Activated effector memory CD4-positive, alpha-beta T cell treated with Interleukin-2 at 50 U/mL for 16 hours (primary cell): ENCODE results near the gene PPM1F.
"Not testable (repeated sequence)": the region's sequence is repeated elsewhere in the genome, so short reads cannot be mapped to it uniquely, and the experiment has no call there.

Source experiments
- DNase-seq: peaks from one replicate; pipeline ENCODE4 v3.0.0-alpha.2; 2020

PPM1F gene

GRCh38 chr22:21917959-21918261, 34.7 kb downstream of the PPM1F start:
- DNase-seq = no peak

GRCh38 chr22:21917181-21917958, 35.3 kb downstream of the PPM1F start:
- DNase-seq = no peak

DNA sequence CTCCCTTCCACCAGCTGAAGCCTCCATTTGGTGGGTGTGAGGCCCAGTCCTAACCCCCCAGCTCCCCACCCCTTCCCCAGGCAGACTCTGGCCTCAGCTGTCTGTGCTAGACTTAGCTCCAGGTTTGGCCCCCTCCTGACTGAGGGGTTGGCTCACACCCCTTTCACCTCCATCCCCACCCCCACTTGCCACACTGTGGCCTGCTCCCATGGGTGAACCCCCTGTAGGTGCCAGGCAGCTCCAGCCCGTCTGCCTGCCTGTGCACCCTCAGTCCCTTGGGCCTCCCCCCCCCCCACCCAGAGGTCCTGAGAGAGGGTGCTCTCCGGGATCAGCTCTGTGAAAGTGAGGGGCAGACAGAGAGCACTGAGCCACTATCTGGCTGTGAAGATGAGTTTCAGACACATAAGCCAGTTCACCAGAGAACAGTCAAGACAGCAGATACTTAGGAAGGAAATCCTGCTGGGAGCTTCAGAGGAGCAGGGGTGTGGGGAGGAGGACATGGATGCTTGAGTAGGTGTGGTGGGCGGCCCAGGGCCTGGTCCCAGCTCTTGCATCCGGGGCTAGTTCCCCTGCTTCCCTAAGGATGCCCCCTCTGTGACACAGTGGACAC, 36.2 kb downstream of the PPM1F start:
- DNase-seq = no peak

GRCh38 chr22:21915624-21916308, 36.9 kb downstream of the PPM1F start:
- no peak for DNase-seq

DNA sequence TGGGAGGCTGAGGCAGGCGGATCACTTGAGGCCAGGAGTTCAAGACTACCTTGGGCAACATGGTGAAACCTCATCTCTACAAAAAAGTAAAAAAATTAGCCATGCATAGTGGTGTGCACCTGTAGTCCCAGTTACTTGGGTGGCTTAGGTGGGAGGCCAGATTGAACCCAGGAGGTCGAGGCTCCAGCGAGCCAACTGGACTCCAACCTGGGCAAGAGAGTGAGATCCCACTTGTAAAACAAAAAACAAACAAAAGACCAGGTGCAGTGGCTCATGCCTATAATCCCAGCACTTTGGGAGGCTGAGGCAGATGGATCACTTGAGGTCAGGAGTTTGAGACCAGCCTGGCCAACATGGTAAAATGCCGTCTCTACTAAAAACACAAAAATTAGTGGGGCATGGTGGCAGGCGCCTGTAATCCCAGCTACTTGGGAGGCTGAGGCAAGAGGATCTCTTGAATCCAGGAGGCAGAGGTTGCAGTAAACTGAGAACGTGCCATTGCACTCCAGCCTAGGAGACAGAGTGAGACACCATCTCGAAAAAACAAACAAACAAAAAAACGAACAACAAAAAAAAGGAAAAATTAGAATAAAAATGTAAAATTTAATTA, 38.5 kb downstream of the PPM1F start:
- DNase-seq = not testable (repeated sequence)

- not testable (repeated sequence) for DNase-seq
Measured at GRCh38 chr22:21910367-21910766, 42.3 kb downstream of the PPM1F start.

DNA sequence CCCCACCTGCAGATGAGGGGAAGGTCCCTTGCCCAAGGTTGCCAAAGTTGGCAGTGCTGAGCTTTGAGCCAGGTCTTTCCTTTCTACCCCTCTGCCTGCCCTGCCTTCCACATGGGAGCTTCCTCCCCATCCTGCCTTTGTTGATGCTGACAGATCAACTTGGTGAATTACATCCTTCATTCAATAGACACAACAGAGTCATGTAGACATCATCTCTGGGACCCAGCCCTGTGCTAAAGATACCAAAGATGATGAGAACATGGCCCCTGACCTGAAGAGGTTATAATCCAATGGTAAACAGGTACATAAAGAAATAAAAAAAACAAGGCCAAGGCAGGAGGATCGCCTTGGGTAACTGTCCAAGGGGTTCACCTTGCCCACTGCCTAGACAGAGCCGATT, 42.8 kb downstream of the PPM1F start:
- DNase-seq = no peak

- DNase-seq = no peak
Measured at GRCh38 chr22:21907638-21908522, 44.8 kb downstream of the PPM1F start.

GRCh38 chr22:21905234-21905633, 47.4 kb downstream of the PPM1F start:
- DNase-seq = not testable (repeated sequence)

GRCh38 chr22:21904250-21904789, 48.3 kb downstream of the PPM1F start:
- no peak for DNase-seq

GRCh38 chr22:21903283-21903682, 49.4 kb downstream of the PPM1F start:
- no peak for DNase-seq

GRCh38 chr22:21902296-21903087, 50.2 kb downstream of the PPM1F start:
- no peak for DNase-seq

DNA sequence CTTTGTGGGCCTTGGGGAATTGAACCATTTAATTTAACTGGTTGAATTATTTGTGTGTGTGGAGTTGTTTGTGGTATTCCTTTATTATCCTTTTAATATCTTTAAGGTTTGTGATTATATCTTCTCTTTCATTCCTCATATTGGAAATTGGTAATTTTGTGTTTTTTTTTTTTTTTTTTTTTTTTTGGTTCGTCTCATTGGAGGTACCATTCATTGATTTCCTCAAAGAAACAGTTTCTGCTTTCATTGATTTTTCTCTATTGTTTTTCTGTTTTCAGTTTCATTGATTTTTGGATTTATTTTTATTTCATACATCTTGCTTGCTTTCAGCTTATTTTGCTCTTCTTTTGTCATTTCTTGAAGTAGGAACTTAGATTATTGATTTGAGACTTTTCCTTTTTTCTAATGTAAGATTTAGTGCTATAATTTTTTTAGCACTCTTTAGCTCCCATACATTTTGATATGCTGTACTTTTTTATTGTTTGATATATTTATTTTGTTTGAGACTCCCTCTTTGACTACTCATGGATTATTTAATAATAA, 54.2 kb downstream of the PPM1F start:
- no peak for DNase-seq

GRCh38 chr22:21896951-21897513, 55.6 kb downstream of the PPM1F start:
- no peak for DNase-seq

- not testable (repeated sequence) for DNase-seq
Measured at GRCh38 chr22:21896275-21896674, 56.4 kb downstream of the PPM1F start.

- no peak for DNase-seq
Measured at GRCh38 chr22:21894799-21895198, 57.8 kb downstream of the PPM1F start.

- no peak for DNase-seq
Measured at GRCh38 chr22:21889251-21889990, 63.2 kb downstream of the PPM1F start.

DNA sequence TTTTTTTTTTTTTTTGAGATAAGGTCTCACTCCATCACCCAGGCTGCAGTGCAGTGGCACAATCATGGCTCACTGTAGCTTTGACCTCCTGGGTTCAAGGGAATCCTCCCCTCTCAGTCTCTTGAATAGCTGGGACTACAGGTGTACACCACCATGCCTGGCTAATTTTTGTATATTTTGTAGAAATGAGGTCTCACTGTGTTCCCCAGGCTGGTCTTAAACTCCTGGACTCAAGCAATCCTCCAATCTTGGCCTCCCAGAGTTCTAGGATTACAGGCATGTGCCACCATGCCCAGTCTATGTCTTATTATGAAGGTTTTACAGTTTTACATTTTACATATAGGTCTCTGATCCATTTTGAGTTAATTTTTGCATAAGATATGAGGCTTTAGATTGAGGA, 64.8 kb downstream of the PPM1F start:
- no peak for DNase-seq

GRCh38 chr22:21883930-21884329, 68.7 kb downstream of the PPM1F start:
- not testable (repeated sequence) for DNase-seq

DNA sequence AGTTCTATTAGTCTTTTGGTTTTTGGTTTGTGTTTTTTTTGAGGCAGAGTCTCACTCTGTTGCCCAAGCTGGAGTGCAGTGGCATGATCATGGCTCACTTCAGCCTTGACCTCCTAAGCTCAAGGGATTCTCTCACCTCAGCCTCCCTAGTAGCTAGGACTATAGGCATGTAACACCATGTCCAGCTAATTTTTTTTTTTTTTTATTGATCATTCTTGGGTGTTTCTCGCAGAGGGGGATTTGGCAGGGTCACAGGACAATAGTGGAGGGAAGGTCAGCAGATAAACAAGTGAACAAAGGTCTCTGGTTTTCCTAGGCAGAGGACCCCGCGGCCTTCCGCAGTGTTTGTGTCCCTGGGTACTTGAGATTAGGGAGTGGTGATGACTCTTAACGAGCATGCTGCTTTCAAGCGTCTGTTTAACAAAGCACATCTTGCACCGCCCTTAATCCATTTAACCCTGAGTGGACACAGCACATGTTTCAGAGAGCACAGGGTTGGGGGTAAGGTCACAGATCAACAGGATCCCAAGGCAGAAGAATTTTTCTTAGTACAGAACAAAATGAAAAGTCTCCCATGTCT, 69.8 kb downstream of the PPM1F start:
- DNase-seq = not testable (repeated sequence)
